C4-2B (cell line): ENCODE measurements around the gene TMEM87B.
A peak's percentile ranks its signal among the peaks of the same experiment; 100 is the strongest.
"Not testable (repeated sequence)": the region's sequence is repeated elsewhere in the genome, so short reads cannot be mapped to it uniquely, and the experiment has no call there.

Experiments used
- H3K27ac ChIP-seq: fragments of 450-650 bp; 2 replicates; pipeline ENCODE4 v1.5.1; 2017
- CTCF ChIP-seq: fragments of 450-650 bp; conservative IDR thresholded peaks from 2 replicates; pipeline ENCODE4 v1.5.1; 2017; ENCODE audit warnings: mild to moderate bottlenecking
- ZFX ChIP-seq: fragments of 450-650 bp; IDR thresholded peaks from 2 replicates; pipeline ENCODE4 v1.6.1; 2017

TMEM87B gene

GRCh38 chr2:112134120-112134519, 79.1 kb downstream of the TMEM87B start:
- TF ChIP-seq CTCF (no peak), ZFX (no peak)
- H3K27ac ChIP-seq, result no peak overlapping the region

GRCh38 chr2:112136096-112136495, 81.0 kb downstream of the TMEM87B start:
- H3K27ac ChIP-seq, result no peak overlapping the region
- TF ChIP-seq CTCF (no peak), ZFX (no peak)

- H3K27ac ChIP-seq, result peak overlapping the region; percentile 11; the same call in 1 of the 2 replicates
- no peak for TF ChIP-seq ZFX
- TF ChIP-seq CTCF, result no peak
Measured at GRCh38 chr2:112137516-112138158, 82.6 kb downstream of the TMEM87B start.

GRCh38 chr2:112138159-112139032, 83.3 kb downstream of the TMEM87B start, which contains the start of gene FBLN7:
TSS of gene FBLN7 (plus strand) at chr2:112138385. CDS start at chr2:112138656, 271 bp downstream.
- no peak for TF ChIP-seq ZFX
- TF ChIP-seq CTCF, result no peak
- H3K27ac ChIP-seq, result peak within 1 kb of the TSS; percentile 11; the same call in 1 of the 2 replicates

- not testable (repeated sequence) for H3K27ac ChIP-seq
Measured at GRCh38 chr2:112139033-112139614, 84.1 kb downstream of the TMEM87B start.

GRCh38 chr2:112139661-112140204, 84.7 kb downstream of the TMEM87B start:
- not testable (repeated sequence) for H3K27ac ChIP-seq

- no peak for TF ChIP-seq ZFX
- TF ChIP-seq CTCF, result no peak
Measured at GRCh38 chr2:112140205-112140802, 85.2 kb downstream of the TMEM87B start.

More at GRCh38 chr2:112140205-112140802, 85.2 kb downstream of the TMEM87B start:
- no peak overlapping the region for H3K27ac ChIP-seq
